Activated CD4-positive, alpha-beta T cell treated with anti-CD3 and anti-CD28 coated beads for 4 hours (primary cell): Measurements from ENCODE around the gene TMEM191C.
"Not testable (repeated sequence)": the region's sequence is repeated elsewhere in the genome, so short reads cannot be mapped to it uniquely, and the experiment has no call there.

Source experiments
- DNase-seq, 2 donors: peaks; one replicate each; pipeline ENCODE4 v3.0.0-alpha.2; 2020

Gene TMEM191C

GRCh38 chr22:21467337-21468193 lies at the start of gene TMEM191C:
TSS of gene TMEM191C (plus strand) at chr22:21467387. CDS start at chr22:21467460, 73 bp downstream.
- DNase-seq = not testable (repeated sequence)

GRCh38 chr22:21417853-21418252 lies 49.3 kb upstream of the TMEM191C start:
- DNase-seq = not testable (repeated sequence)

GRCh38 chr22:21418974-21419638 lies 48.1 kb upstream of the TMEM191C start:
- not testable (repeated sequence) for DNase-seq

GRCh38 chr22:21420180-21420763 lies 46.9 kb upstream of the TMEM191C start:
- DNase-seq = not testable (repeated sequence)

- not testable (repeated sequence) for DNase-seq
Observed at GRCh38 chr22:21424084-21424709, 43.0 kb upstream of the TMEM191C start.

GRCh38 chr22:21434378-21435233 lies 32.6 kb upstream of the TMEM191C start:
- DNase-seq = not testable (repeated sequence)

GRCh38 chr22:21435998-21436810 lies 31.0 kb upstream of the TMEM191C start:
- DNase-seq = not testable (repeated sequence)

GRCh38 chr22:21438013-21438412 lies 29.2 kb upstream of the TMEM191C start:
- DNase-seq = not testable (repeated sequence)

GRCh38 chr22:21440018-21440636 lies 27.1 kb upstream of the TMEM191C start:
- DNase-seq = not testable (repeated sequence)

- DNase-seq = not testable (repeated sequence)
Observed at GRCh38 chr22:21440676-21441075, 26.5 kb upstream of the TMEM191C start.

- not testable (repeated sequence) for DNase-seq
Observed at GRCh38 chr22:21441170-21441569, 26.0 kb upstream of the TMEM191C start.

GRCh38 chr22:21442123-21442522 lies 25.1 kb upstream of the TMEM191C start:
- DNase-seq = not testable (repeated sequence)

- not testable (repeated sequence) for DNase-seq
Observed at GRCh38 chr22:21442646-21443045, 24.5 kb upstream of the TMEM191C start.

- DNase-seq = no peak
Observed at GRCh38 chr22:21443057-21443734, 24.0 kb upstream of the TMEM191C start.

GRCh38 chr22:21443735-21444421 lies 23.3 kb upstream of the TMEM191C start:
- no peak for DNase-seq

- no peak for DNase-seq
Observed at GRCh38 chr22:21444701-21445436, 22.3 kb upstream of the TMEM191C start.

- no peak for DNase-seq
Observed at GRCh38 chr22:21445437-21446127, 21.6 kb upstream of the TMEM191C start.
